ENCODE measurements around the gene SLC16A2. TPM values are rescaled to one million over a fixed set of nuclear protein-coding genes. Genes with fewer than 3 reads are reported as not detected.
"Not testable (repeated sequence)": the region's sequence is repeated elsewhere in the genome, so short reads cannot be mapped to it uniquely, and the experiment has no call there.

The SLC16A2 gene
- total RNA-seq, 4 donors from 2014 or later: 8.0 to 15.8 (median 10.2) TPM

GRCh38 chrX:74465424-74465823 is 44.1 kb downstream of the SLC16A2 start:
- TF ChIP-seq CTCF (IDR thresholded peaks at IDR 0.05): no peak
- DNase-seq (ENCODE audit: low spot score): no peak
- no peak for ATAC-seq (ENCODE audit: low FRiP score)

- DNase-seq (ENCODE audit: low spot score): no peak
- TF ChIP-seq CTCF (IDR thresholded peaks at IDR 0.05): no peak
- no peak for ATAC-seq (ENCODE audit: low FRiP score)
These were observed 46.4 kb downstream of the SLC16A2 start for GRCh38 chrX:74467656-74468055.

- not testable (repeated sequence) for DNase-seq (ENCODE audit: low spot score); ATAC-seq (ENCODE audit: low FRiP score)
These were observed 51.8 kb downstream of the SLC16A2 start for GRCh38 chrX:74473116-74473515.

GRCh38 chrX:74490247-74490646 is 69.0 kb downstream of the SLC16A2 start:
- ATAC-seq (ENCODE audit: low FRiP score) (no peak), DNase-seq (ENCODE audit: low spot score) (no peak)
- TF ChIP-seq CTCF (IDR thresholded peaks at IDR 0.05): no peak

GRCh38 chrX:74492720-74493201 is 71.5 kb downstream of the SLC16A2 start:
- DNase-seq (ENCODE audit: low spot score) (no peak), ATAC-seq (ENCODE audit: low FRiP score) (peak; percentile 8)
- TF ChIP-seq CTCF (IDR thresholded peaks at IDR 0.05): no peak

- DNase-seq (ENCODE audit: low spot score) (no peak), ATAC-seq (ENCODE audit: low FRiP score) (no peak)
- TF ChIP-seq CTCF (IDR thresholded peaks at IDR 0.05): no peak
These were observed 72.5 kb downstream of the SLC16A2 start for GRCh38 chrX:74493806-74494205.

- no peak for ATAC-seq (ENCODE audit: low FRiP score)
- no peak for TF ChIP-seq CTCF (IDR thresholded peaks at IDR 0.05)
- no peak for DNase-seq (ENCODE audit: low spot score)
These were observed 77.6 kb downstream of the SLC16A2 start for GRCh38 chrX:74498924-74499323.

GRCh38 chrX:74500067-74500466 is 78.8 kb downstream of the SLC16A2 start:
- DNase-seq (ENCODE audit: low spot score) (no peak), ATAC-seq (ENCODE audit: low FRiP score) (no peak)
- no peak for TF ChIP-seq CTCF (IDR thresholded peaks at IDR 0.05)

Measured in omental fat pad (tissue), 4 donors.